Central memory CD8-positive, alpha-beta T cell (primary cell): ENCODE data around the gene NCL.

Source experiments
- ATAC-seq: fragments of 150-1000 bp; cut with Tn5 transposase; replicated peaks from 2 replicates; pipeline ENCODE4 v1.10.0; 2022; ENCODE audit warnings: mild to moderate bottlenecking, moderate FRiP score, moderate number of reproducible peaks; ENCODE audit not compliant: poor library complexity, severe bottlenecking; ENCODE audit errors: extremely low read depth
- DNase-seq, 2 donors: peaks; one replicate each; pipeline ENCODE4 v3.0.0; 2021; ENCODE audit warnings: low spot score in 2 of 2
- H3K27ac Mint-ChIP-seq: one replicate; pipeline ENCODE4 v1.8.0; 2022; ENCODE audit warnings: low read depth, mild to moderate bottlenecking, moderate library complexity, mixed read lengths
- H3K27me3 Mint-ChIP-seq: one replicate; pipeline ENCODE4 v1.8.0; 2022; ENCODE audit warnings: mixed read lengths
- H3K36me3 Mint-ChIP-seq: one replicate; pipeline ENCODE4 v1.8.0; 2022; ENCODE audit warnings: mild to moderate bottlenecking, moderate library complexity, mixed read lengths; ENCODE audit not compliant: insufficient read depth
- H3K4me1 Mint-ChIP-seq: one replicate; pipeline ENCODE4 v1.8.0; 2022; ENCODE audit warnings: mixed read lengths
- H3K4me3 Mint-ChIP-seq: one replicate; pipeline ENCODE4 v1.8.0; 2022; ENCODE audit warnings: mild to moderate bottlenecking, moderate library complexity, mixed read lengths
- H3K9me3 Mint-ChIP-seq: one replicate; pipeline ENCODE4 v1.8.0; 2022; ENCODE audit warnings: mixed read lengths

The NCL gene

GRCh38 chr2:231483398-231484329 is 19.4 kb upstream of the NCL start:
- peaks cover 5% of the 10 kb centered on the region for H3K36me3 Mint-ChIP-seq
- ATAC-seq: peak; percentile 46
- H3K4me3 Mint-ChIP-seq: peak overlapping the region; percentile 73
- no peak for DNase-seq
- peak overlapping the region; percentile 80 for H3K27ac Mint-ChIP-seq
- no peaks in the 10 kb centered on the region for H3K9me3 Mint-ChIP-seq
- H3K27me3 Mint-ChIP-seq: no peaks in the 10 kb centered on the region
- H3K4me1 Mint-ChIP-seq: peaks cover 8% of the 10 kb centered on the region

- peaks cover 8% of the 10 kb centered on the region for H3K4me1 Mint-ChIP-seq
- peak overlapping the region; percentile 73 for H3K4me3 Mint-ChIP-seq
- DNase-seq (peak; percentile 49 to 58), ATAC-seq (peak; percentile 70)
- peak overlapping the region; percentile 80 for H3K27ac Mint-ChIP-seq
- no peaks in the 10 kb centered on the region for H3K27me3 Mint-ChIP-seq
- peaks cover 5% of the 10 kb centered on the region for H3K36me3 Mint-ChIP-seq
- H3K9me3 Mint-ChIP-seq: no peaks in the 10 kb centered on the region
These were observed 18.6 kb upstream of the NCL start for GRCh38 chr2:231482806-231483391.

- Mint-ChIP-seq H3K4me1 (peaks cover 8% of the 10 kb centered on the region), H3K4me3 (no peak overlapping the region), H3K27me3 (no peaks in the 10 kb centered on the region), H3K27ac (no peak overlapping the region), H3K9me3 (no peaks in the 10 kb centered on the region), H3K36me3 (peaks cover 7% of the 10 kb centered on the region)
- DNase-seq: no peak
- no peak for ATAC-seq
These were observed 16.5 kb upstream of the NCL start for GRCh38 chr2:231480781-231481180.

GRCh38 chr2:231479455-231479854 is 15.2 kb upstream of the NCL start:
- no peaks in the 10 kb centered on the region for H3K9me3 Mint-ChIP-seq

GRCh38 chr2:231476920-231477319 is 12.6 kb upstream of the NCL start:
- no peak for ATAC-seq
- Mint-ChIP-seq H3K4me3 (no peak overlapping the region), H3K27ac (no peak overlapping the region), H3K4me1 (no peaks in the 10 kb centered on the region), H3K9me3 (no peaks in the 10 kb centered on the region), H3K36me3 (peaks cover 3% of the 10 kb centered on the region), H3K27me3 (no peaks in the 10 kb centered on the region)
- no peak for DNase-seq

More at GRCh38 chr2:231479455-231479854, 15.2 kb upstream of the NCL start:
- Mint-ChIP-seq H3K36me3 (peaks cover 7% of the 10 kb centered on the region), H3K27me3 (no peaks in the 10 kb centered on the region), H3K4me3 (no peak overlapping the region), H3K4me1 (peaks cover 8% of the 10 kb centered on the region), H3K27ac (peak overlapping the region; percentile 64)
- ATAC-seq (no peak), DNase-seq (no peak)

GRCh38 chr2:231475965-231476364 is 11.7 kb upstream of the NCL start:
- H3K9me3 Mint-ChIP-seq: no peaks in the 10 kb centered on the region
- no peaks in the 10 kb centered on the region for H3K27me3 Mint-ChIP-seq
- peaks cover 3% of the 10 kb centered on the region for H3K36me3 Mint-ChIP-seq
- DNase-seq (no peak), ATAC-seq (no peak)
- no peak overlapping the region for H3K27ac Mint-ChIP-seq
- H3K4me3 Mint-ChIP-seq: no peak overlapping the region
- H3K4me1 Mint-ChIP-seq: no peaks in the 10 kb centered on the region

- no peaks in the 10 kb centered on the region for H3K27me3 Mint-ChIP-seq
- H3K36me3 Mint-ChIP-seq: peaks cover 3% of the 10 kb centered on the region
- peaks cover 8% of the 10 kb centered on the region for H3K4me1 Mint-ChIP-seq
- DNase-seq (no peak), ATAC-seq (no peak)
- H3K9me3 Mint-ChIP-seq: no peaks in the 10 kb centered on the region
- H3K27ac Mint-ChIP-seq: no peak overlapping the region
- no peak overlapping the region for H3K4me3 Mint-ChIP-seq
These were observed 8.5 kb upstream of the NCL start for GRCh38 chr2:231472816-231473215.

- Mint-ChIP-seq H3K27ac (no peak overlapping the region), H3K4me1 (peaks cover 11% of the 10 kb centered on the region), H3K36me3 (no peaks in the 10 kb centered on the region), H3K4me3 (no peak overlapping the region), H3K9me3 (no peaks in the 10 kb centered on the region), H3K27me3 (no peaks in the 10 kb centered on the region)
- ATAC-seq (no peak), DNase-seq (no peak)
These were observed 6.1 kb upstream of the NCL start for GRCh38 chr2:231470246-231470900.

GRCh38 chr2:231469583-231469950 is 5.3 kb upstream of the NCL start:
- ATAC-seq: no peak

GRCh38 chr2:231467613-231468530 is 3.6 kb upstream of the NCL start:
- no peaks in the 10 kb centered on the region for H3K9me3 Mint-ChIP-seq
- no peaks in the 10 kb centered on the region for H3K27me3 Mint-ChIP-seq
- H3K4me1 Mint-ChIP-seq: peaks cover 29% of the 10 kb centered on the region
- H3K36me3 Mint-ChIP-seq: peaks cover 17% of the 10 kb centered on the region
- H3K4me3 Mint-ChIP-seq: no peak overlapping the region
- DNase-seq (no peak), ATAC-seq (no peak)
- H3K27ac Mint-ChIP-seq: peak overlapping the region; percentile 52

More at GRCh38 chr2:231469583-231469950, 5.3 kb upstream of the NCL start:
- peak overlapping the region; percentile 24 for H3K27ac Mint-ChIP-seq
- H3K4me3 Mint-ChIP-seq: peak overlapping the region; percentile 11
- H3K36me3 Mint-ChIP-seq: peaks cover 1% of the 10 kb centered on the region
- H3K4me1 Mint-ChIP-seq: peaks cover 14% of the 10 kb centered on the region
- no peaks in the 10 kb centered on the region for H3K27me3 Mint-ChIP-seq
- DNase-seq: no peak
- H3K9me3 Mint-ChIP-seq: no peaks in the 10 kb centered on the region

- Mint-ChIP-seq H3K4me3 (peak overlapping the region; percentile 30), H3K4me1 (peaks cover 37% of the 10 kb centered on the region), H3K27ac (no peak overlapping the region), H3K36me3 (peaks cover 25% of the 10 kb centered on the region), H3K27me3 (no peaks in the 10 kb centered on the region), H3K9me3 (no peaks in the 10 kb centered on the region)
- DNase-seq (no peak), ATAC-seq (no peak)
These were observed 2.8 kb upstream of the NCL start for GRCh38 chr2:231467016-231467545.
